HG03575 (cell line): ENCODE data around the gene GALNT17.

Source experiments
- ATAC-seq: cut with Tn5 transposase; IDR thresholded peaks from one replicate; pipeline ENCODE4 v1.9.1; 2021; ENCODE audit not compliant: unreplicated experiment, insufficient number of reproducible peaks, low FRiP score; ENCODE audit errors: extremely low read depth

Gene GALNT17

GRCh38 chr7:71668572-71668971 lies 536.6 kb downstream of the GALNT17 start:
- ATAC-seq = no peak

GRCh38 chr7:71679480-71679879 lies 547.5 kb downstream of the GALNT17 start:
- no peak for ATAC-seq

- ATAC-seq = no peak
Observed at GRCh38 chr7:71682181-71682580, 550.2 kb downstream of the GALNT17 start.

- ATAC-seq = no peak
Observed at GRCh38 chr7:71682841-71683781, 551.2 kb downstream of the GALNT17 start.

- ATAC-seq = no peak
Observed at GRCh38 chr7:71687286-71687685, 555.3 kb downstream of the GALNT17 start.

GRCh38 chr7:71687831-71688599 lies 556.1 kb downstream of the GALNT17 start:
- no peak for ATAC-seq

GRCh38 chr7:71691538-71691937 lies 559.6 kb downstream of the GALNT17 start:
- ATAC-seq = no peak

- ATAC-seq = no peak
Observed at GRCh38 chr7:71694665-71695064, 562.7 kb downstream of the GALNT17 start.

- no peak for ATAC-seq
Observed at GRCh38 chr7:71695186-71695585, 563.2 kb downstream of the GALNT17 start.

- no peak for ATAC-seq
Observed at GRCh38 chr7:71696511-71696910, 564.6 kb downstream of the GALNT17 start.

- no peak for ATAC-seq
Observed at GRCh38 chr7:71697400-71697799, 565.5 kb downstream of the GALNT17 start.

- ATAC-seq = no peak
Observed at GRCh38 chr7:71705217-71705616, 573.3 kb downstream of the GALNT17 start.

- ATAC-seq = no peak
Observed at GRCh38 chr7:71705901-71706596, 574.1 kb downstream of the GALNT17 start.

GRCh38 chr7:71706597-71706975 lies 574.6 kb downstream of the GALNT17 start:
- no peak for ATAC-seq

- no peak for ATAC-seq
Observed at GRCh38 chr7:71707041-71707440, 575.1 kb downstream of the GALNT17 start.

GRCh38 chr7:71708710-71709109 lies 576.8 kb downstream of the GALNT17 start:
- ATAC-seq = no peak

GRCh38 chr7:71710442-71710841 lies 578.5 kb downstream of the GALNT17 start:
- ATAC-seq = no peak

- ATAC-seq = no peak
Observed at GRCh38 chr7:71712653-71713180, 580.8 kb downstream of the GALNT17 start.

- ATAC-seq = no peak
Observed at GRCh38 chr7:71716690-71717089, 584.7 kb downstream of the GALNT17 start.
